IPS DF 19.7 (cell line): ENCODE data around the gene DPP3.
"Not testable (repeated sequence)": the region's sequence is repeated elsewhere in the genome, so short reads cannot be mapped to it uniquely, and the experiment has no call there.

Experiments
- DNase-seq: peaks from one replicate; pipeline ENCODE4 v3.0.0-alpha.2; 2013; ENCODE audit warnings: low read depth, low spot score

Gene DPP3, protein sequence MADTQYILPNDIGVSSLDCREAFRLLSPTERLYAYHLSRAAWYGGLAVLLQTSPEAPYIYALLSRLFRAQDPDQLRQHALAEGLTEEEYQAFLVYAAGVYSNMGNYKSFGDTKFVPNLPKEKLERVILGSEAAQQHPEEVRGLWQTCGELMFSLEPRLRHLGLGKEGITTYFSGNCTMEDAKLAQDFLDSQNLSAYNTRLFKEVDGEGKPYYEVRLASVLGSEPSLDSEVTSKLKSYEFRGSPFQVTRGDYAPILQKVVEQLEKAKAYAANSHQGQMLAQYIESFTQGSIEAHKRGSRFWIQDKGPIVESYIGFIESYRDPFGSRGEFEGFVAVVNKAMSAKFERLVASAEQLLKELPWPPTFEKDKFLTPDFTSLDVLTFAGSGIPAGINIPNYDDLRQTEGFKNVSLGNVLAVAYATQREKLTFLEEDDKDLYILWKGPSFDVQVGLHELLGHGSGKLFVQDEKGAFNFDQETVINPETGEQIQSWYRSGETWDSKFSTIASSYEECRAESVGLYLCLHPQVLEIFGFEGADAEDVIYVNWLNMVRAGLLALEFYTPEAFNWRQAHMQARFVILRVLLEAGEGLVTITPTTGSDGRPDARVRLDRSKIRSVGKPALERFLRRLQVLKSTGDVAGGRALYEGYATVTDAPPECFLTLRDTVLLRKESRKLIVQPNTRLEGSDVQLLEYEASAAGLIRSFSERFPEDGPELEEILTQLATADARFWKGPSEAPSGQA

DNA sequence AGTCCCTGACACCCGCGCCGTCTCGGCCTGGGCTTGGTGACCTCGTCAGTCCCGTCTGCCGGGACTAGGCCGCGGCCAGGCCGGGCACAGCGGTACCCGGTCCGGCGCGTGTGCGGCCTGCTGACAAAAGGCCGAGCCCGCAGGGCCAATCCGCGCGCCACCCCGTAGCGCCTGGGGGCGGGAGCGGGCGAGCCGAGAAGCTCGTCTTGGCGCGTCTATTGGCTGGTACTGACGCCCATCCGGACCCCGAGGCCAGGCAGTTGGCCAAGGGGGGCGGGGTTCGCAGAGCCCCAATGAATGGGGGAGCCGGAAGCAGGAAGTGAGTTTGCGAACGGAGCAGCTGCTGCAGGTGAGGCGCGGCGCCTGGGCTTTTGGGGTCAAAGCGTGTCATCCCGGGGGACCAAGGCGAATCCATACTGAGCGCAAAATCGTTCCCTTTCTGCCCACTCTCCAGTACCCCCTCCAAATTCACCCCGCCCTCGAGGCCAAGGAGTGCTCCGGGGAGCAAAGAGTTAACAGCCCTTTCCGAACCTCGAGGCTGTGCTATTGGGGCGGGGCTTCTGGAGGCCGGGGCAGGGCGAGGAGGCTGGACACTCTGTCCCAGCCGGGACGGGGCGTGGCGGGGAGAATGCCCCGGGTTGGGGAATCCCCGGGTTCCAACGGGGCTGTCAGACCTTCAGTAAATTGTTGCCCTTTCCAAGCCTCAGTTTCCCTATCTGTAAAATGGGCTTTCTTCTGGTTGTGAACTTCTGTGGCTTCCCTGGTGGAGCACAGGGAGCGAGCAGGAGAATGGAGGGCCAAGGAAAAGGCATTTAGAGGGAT, at the start of gene DPP3:
TSS of gene DPP3 (plus strand) at position 318 of the 822 bp plus-strand sequence. CDS start 1,767 bp downstream, outside the sequence.
- DNase-seq: peak; percentile 84

DNA sequence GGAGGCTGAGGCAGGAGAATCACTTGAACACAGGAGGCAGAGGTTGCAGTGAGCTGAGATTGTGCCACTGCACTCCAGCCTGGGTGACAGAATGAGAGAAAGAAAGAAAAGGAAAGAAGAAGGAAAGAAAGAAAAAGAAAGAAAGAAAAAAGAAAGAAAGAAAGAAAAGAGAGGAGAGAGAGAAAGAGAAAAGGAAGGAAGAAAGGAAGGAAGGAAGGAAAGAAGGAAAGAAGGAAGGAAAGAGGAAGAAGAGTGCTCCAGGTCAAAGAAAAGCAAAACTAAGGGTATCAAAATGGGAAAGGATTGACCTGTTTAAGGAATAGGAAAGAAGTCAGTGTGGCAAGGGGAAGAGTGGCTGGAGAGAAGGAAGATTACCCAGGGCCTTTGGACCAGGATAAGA, 48.9 kb upstream of the DPP3 start:
- not testable (repeated sequence) for DNase-seq

GRCh38 chr11:66431871-66432329, 48.3 kb upstream of the DPP3 start:
- not testable (repeated sequence) for DNase-seq

- DNase-seq: no peak
Observed at GRCh38 chr11:66432597-66432996, 47.6 kb upstream of the DPP3 start.

DNA sequence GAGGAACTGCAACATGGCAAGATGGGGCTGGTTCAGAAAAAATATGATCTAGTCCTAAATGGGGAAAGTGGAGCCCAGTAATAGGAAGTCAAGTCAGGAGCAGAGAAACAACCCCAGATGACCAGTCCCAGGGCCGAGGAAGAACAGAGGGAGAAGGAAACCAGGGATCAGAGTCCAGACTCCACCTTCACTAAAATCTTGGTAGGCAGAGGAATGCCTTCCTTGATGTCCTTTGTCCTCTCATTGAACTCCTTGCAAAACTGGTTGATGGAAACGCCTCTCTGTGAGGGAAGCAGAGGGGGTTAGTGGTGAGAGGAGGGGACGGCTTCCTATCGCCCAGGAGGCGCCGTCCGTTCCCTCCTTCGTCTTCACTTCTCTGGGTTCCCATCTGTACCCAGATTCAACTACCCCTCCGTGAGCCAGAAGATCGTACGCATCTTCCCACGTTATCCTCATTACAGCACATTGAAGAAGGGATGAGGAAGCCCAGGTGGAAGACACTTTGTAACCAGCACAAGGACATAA, 42.2 kb upstream of the DPP3 start:
- DNase-seq: no peak

DNA sequence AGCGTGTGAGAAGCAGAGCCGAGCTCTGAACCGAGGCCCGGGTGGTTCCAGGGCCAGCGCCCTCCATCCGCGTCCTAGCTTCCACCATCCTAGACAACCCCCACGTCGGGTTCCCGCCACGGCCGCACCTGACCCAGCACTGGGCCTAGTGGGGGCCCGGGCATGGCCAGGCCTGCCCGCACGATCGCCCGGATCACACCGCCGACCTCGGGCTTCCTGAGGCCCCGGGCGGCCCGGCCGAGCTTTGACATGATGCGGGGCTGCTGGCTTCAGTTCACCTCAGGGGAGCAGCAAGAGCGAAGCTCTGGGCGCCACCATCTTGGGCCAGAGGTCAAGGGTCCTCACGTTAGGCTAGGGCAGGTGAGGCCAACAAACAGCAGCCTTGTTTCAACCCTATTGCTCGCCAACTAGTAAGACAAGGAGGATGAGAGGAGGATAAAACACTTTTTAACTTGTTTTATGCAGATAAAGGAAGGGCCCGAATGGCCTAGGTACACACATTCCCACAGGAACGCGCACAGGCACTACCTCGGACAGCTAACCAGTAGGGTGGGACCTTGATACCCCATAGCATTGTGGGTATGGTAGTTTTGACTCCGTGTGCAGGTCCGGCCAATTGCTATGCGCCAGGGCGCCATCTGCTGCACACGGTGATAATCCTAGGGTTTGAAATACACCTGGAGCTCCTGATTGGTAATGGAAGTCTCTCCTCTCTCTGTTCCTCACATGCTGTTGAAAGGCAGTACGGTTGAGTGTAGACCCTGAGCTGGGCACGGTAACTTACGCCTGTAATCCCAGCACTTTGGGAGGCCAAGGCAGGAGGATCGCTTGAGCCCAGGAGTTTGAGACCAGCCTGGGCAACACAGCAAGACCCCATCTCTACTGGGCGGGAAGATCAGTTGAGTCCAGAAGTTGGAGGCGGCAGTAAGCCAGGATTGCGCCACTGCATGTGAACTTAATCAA, 41.4 kb upstream of the DPP3 start, which contains the start of gene MRPL11:
TSS of gene MRPL11 (minus strand) at position 345 of the 963 bp plus-strand sequence. CDS start at position 251, 94 bp downstream.
- DNase-seq: peak; percentile 86

DNA sequence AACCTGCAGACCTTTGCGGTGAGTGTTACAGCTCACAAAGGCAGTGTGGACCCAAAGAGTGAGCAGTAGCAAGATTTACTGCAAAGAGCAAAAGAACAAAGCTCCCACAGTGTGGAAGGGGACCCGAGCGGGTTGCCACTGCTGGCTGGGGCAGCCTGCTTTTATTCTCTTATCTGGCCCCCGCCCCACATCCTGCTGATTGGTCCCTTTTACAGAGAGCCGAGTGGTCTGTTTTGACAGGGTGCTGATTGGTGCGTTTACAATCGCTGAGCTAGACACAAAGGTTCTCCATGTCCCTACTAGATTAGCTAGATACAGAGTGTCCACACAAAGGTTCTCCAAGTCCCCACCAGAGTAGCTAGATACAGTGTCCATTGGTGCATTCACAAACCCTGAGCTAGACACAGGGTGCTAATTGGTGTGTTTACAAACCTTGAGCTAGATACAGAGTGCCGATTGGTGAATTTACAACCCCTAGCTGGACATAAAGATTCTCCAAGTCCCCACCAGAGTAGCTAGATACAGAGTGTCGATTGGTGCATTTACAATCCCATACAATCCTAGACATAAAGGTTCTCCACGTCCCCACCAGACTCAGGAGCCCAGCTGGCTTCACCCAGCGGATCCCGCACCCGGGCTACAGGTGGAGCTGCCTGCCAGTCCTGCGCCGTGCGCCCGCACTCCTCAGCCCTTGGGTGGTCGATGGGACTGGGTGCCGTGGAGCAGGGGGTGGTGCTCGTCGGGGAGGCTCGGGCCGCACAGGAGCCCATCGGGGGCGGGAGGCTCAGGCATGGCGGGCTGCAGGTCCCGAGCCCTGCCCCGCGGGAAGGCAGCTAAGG, 39.9 kb upstream of the DPP3 start:
- not testable (repeated sequence) for DNase-seq

DNA sequence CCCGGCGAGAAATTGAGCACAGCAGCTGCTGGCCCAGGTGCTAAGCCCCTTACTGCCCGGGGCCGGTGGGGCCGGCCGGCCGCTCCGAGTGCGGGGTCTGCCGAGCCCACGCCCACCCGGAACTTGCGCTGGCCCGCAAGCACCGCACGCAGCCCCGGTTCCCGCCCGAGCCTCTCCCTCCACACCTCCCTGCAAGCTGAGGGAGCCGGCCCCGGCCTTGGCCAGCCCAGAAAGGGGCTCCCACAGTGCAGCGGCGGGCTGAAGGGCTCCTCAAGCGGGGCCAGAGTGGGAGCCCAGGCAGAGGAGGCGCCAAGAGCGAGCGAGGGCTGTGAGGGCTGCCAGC, 39.3 kb upstream of the DPP3 start:
- not testable (repeated sequence) for DNase-seq

DNA sequence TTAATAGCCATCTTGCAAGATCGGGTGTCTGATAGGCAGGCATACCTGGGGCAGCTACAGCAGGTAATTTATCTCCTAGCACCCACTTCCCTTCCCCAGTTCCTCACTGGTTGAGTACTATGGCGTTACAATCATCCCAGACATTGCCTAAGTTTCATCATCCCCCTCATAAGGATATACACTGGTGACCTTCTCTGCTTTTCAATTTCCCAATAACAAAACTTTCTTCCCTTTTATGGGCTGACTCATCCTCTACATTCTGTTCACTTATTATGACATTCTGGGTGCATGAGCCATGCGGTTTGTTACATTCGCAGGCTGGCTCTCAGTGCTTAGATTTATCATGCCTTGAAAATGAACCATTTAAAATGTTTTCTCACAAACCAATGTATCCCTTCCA, 36.6 kb upstream of the DPP3 start:
- DNase-seq: no peak

- no peak for DNase-seq
Observed at GRCh38 chr11:66447012-66447411, 33.2 kb upstream of the DPP3 start.

DNA sequence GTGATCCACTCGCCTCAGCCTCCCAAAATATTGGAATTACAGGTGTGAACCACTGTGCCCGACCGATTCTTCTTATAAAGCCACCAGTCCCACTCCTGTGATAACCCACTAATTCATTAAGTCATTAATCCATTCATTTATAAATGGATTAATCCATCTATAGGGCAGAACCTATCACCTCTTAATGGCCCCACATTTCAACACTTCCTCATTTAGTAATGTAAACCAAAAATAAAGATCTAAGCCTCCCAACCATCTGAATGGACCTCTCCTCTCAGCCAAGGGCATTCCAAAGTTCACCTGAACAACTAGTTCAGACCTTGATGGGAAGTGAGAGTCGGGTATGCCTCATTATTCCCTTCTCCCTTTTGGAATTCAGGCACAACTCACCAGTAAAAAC, 31.7 kb upstream of the DPP3 start:
- DNase-seq: no peak

DNA sequence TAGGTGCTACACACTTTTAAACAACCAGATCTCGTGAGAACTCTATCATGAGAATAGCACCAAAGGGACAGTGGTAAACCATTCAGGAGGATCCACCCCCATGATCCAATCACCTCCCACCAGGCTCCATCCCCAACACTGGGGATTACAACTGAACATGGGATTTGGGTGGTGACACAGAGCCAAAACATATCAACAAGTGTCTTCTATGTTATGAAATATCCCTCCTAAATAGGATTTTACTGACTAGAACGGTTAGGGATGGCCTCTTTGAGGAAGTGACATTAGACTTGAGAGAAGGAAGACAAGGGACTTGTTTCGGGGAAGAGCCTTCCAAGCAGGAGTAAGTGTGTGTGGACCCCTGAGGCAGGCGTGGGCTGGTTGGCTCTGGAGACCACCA, 29.7 kb upstream of the DPP3 start:
- no peak for DNase-seq

DNA sequence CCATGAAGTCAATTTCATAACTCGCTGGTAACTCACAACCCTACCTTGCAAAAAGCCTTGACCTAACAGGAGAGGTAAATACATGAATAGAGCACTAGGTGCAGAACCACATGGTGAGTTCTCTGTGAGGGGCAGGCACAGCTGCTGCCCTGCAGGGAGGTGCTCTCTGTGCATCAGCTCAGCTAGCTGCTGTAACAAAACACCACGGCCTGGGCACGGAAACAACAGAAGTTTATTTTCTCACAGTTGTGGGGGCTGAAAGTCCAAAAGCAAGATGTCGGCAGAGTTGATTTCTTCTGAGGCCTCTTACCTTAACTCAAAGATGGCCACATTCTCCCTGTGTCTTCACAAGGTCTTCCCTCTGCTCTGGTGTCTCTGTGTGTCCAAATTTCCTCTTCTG, 28.6 kb upstream of the DPP3 start:
- DNase-seq: no peak

- no peak for DNase-seq
Observed at GRCh38 chr11:66454247-66454646, 26.0 kb upstream of the DPP3 start.

DNA sequence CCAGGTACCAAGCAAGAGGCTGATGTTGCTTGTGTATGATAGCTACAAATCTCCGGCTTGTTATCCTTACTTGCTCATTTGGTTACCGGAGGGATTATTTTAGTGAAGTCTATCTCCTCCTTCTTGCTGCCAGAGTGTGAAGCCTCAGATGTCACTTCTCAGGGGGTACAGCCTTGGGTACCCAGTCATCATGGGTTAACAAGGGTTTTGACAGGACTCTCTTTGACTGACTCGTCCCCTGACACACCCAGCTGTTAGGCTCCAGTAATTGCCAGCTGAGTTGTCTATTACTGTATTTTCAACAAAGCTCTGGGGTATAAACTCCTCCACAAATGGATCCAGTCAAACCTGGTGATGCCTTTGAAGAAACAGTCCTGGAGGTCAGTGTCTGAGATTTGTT, 25.4 kb upstream of the DPP3 start:
- no peak for DNase-seq

GRCh38 chr11:66457826-66458225, 22.4 kb upstream of the DPP3 start:
- DNase-seq: no peak

GRCh38 chr11:66459138-66459778, 21.0 kb upstream of the DPP3 start:
- DNase-seq: no peak

- no peak for DNase-seq
Observed at GRCh38 chr11:66462010-66462409, 18.2 kb upstream of the DPP3 start.

DNA sequence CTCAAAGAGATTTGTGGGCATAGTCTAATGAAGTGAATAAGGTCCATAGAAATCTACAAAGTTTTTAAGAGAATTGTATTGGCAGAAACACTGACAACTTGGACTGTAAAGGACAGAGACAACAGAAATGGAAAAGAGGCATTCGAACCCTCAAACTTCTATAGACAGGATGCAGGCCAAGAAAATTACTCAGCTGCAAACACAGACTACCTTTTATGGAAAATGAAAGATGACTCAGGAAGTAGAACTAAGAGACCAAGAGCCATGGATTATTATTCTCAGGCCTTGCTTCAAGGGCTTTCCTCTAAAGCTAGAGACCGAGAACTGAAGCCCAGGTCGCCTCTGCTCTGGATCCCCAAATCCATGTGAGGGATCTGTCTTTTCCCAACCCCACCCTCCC, 17.3 kb upstream of the DPP3 start:
- DNase-seq: no peak
